Caco-2 (cell line): Measurements from ENCODE around the gene FBXW7. TPM values are rescaled to one million over a fixed set of nuclear protein-coding genes. Genes with fewer than 3 reads are reported as not detected.
"Not testable (repeated sequence)": the region's sequence is repeated elsewhere in the genome, so short reads cannot be mapped to it uniquely, and the experiment has no call there.

Experiments used
- BruUV-seq: library from RNA; stranded (reverse); fragments of 400-500 nt; replicated peaks from 2 replicates; lab custom pipeline; 2021; lab: Mats Ljungman, UMichigan
- CTCF ChIA-PET: fragments of 300-600 bp; sonication (Branson Sonifier 250); formaldehyde crosslinking; loops from one replicate; lab custom pipeline; 2022; ENCODE audit warnings: antibody characterized with exemption; lab: Charles Lee
- POLR2A ChIA-PET: fragments of 300-600 bp; sonication (Branson Sonifier 250); formaldehyde crosslinking; loops from one replicate; lab custom pipeline; 2022; ENCODE audit warnings: antibody characterized with exemption; lab: Charles Lee
- DNase-seq, 2 experiments: peaks; one replicate each; pipeline versions ENCODE4 v3.0.0 to v3.0.0-alpha.2; 2020 to 2022
- H3K27me3 ChIP-seq: replicated peaks from 2 replicates; pipeline ENCODE4 v1.6.0; 2011; ENCODE audit warnings: low read length; ENCODE audit not compliant: control insufficient read depth, insufficient read depth
- H3K36me3 ChIP-seq: 2 replicates; pipeline ENCODE4 v1.5.1; 2011; ENCODE audit warnings: low read length; ENCODE audit not compliant: control insufficient read depth, insufficient read depth
- H3K4me1 ChIP-seq: fragments of 250-450 bp; sonication (Bioruptor Pico); 2 replicates; pipeline ENCODE4 v1.5.1; 2020; ENCODE audit warnings: mild to moderate bottlenecking
- H3K4me3 ChIP-seq: 2 replicates; pipeline ENCODE4 v1.5.1; 2011; ENCODE audit warnings: low read depth, mild to moderate bottlenecking, control low read depth, low read length
- H3K9me3 ChIP-seq: fragments of 250-450 bp; sonication (Bioruptor Pico); 2 replicates; pipeline ENCODE4 v1.5.1; 2020; ENCODE audit warnings: mild to moderate bottlenecking, moderate library complexity
- H3K27ac Mint-ChIP-seq: one replicate; pipeline ENCODE4 v1.8.0; 2022; ENCODE audit warnings: mixed read lengths; ENCODE audit not compliant: unreplicated experiment
- H3K27me3 Mint-ChIP-seq: one replicate; pipeline ENCODE4 v1.8.0; 2022; ENCODE audit warnings: mixed read lengths; ENCODE audit not compliant: insufficient read depth, unreplicated experiment
- H3K36me3 Mint-ChIP-seq: one replicate; pipeline ENCODE4 v1.8.0; 2022; ENCODE audit warnings: mild to moderate bottlenecking, mixed read lengths; ENCODE audit not compliant: insufficient read depth, unreplicated experiment
- H3K4me1 Mint-ChIP-seq: one replicate; pipeline ENCODE4 v1.8.0; 2022; ENCODE audit warnings: low read depth, mixed read lengths; ENCODE audit not compliant: unreplicated experiment
- H3K4me3 Mint-ChIP-seq: one replicate; pipeline ENCODE4 v1.8.0; 2022; ENCODE audit warnings: mild to moderate bottlenecking, moderate library complexity, mixed read lengths; ENCODE audit not compliant: unreplicated experiment
- H3K9me3 Mint-ChIP-seq: one replicate; pipeline ENCODE4 v1.8.0; 2022; ENCODE audit warnings: mixed read lengths; ENCODE audit not compliant: unreplicated experiment
- intact Hi-C: fragments of 100-400 bp; cut with micrococcal nuclease; formaldehyde crosslinking; loops from one replicate; pipeline ENCODE4 v1.10.0; 2022; ENCODE audit not compliant: unreplicated experiment
- total RNA-seq: library from RNA; stranded (reverse); gene quantifications from 2 replicates; pipeline ENCODE4 v1.2.3, GENCODE V29; 2022
- TF ChIP-seq, protein P1 (sequence below), 2 experiments: fragments of 200-600 bp in 1 of 2; IDR thresholded peaks; 1 replicate in 1 of 2; 2 replicates in 1 of 2; pipeline versions ENCODE4 v1.5.1 to v1.8.0; 2011 to 2022; ENCODE audit warnings: antibody characterized with exemption in 1 of 2, control low read depth in 1 of 2, inconsistent platforms in 1 of 2, low read depth in 1 of 2, low read length in 1 of 2, mild to moderate bottlenecking in 1 of 2, moderate library complexity in 1 of 2; ENCODE audit not compliant: insufficient read depth in 1 of 2, severe bottlenecking in 1 of 2, unreplicated experiment in 1 of 2

FBXW7 gene
- total RNA-seq, 1 experiment from 2014 or later, result 34.1 TPM

DNA sequence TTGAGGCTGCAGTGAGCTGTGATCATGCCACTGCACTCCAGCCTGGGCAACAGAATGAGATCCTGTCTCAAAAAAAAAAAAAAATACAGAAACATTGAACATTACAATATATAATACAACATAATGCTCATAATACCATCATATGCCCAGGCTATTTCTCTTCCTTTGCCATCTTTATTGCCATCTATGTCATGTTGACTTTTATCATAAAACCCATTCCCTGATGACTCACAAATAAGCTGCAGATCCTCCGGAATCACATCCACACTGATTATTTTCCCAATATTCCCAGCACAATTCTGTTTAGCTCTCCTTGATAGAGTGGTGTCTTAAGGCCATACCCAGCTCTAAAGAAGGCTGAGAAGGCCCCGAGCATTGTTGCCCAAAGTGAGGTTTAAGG, 9.2 kb upstream of the FBXW7 start:
- TF ChIP-seq, protein P1, sequence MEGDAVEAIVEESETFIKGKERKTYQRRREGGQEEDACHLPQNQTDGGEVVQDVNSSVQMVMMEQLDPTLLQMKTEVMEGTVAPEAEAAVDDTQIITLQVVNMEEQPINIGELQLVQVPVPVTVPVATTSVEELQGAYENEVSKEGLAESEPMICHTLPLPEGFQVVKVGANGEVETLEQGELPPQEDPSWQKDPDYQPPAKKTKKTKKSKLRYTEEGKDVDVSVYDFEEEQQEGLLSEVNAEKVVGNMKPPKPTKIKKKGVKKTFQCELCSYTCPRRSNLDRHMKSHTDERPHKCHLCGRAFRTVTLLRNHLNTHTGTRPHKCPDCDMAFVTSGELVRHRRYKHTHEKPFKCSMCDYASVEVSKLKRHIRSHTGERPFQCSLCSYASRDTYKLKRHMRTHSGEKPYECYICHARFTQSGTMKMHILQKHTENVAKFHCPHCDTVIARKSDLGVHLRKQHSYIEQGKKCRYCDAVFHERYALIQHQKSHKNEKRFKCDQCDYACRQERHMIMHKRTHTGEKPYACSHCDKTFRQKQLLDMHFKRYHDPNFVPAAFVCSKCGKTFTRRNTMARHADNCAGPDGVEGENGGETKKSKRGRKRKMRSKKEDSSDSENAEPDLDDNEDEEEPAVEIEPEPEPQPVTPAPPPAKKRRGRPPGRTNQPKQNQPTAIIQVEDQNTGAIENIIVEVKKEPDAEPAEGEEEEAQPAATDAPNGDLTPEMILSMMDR (IDR thresholded peaks at IDR 0.05; ENCODE audit: insufficient read depth in 1 of 2, low read depth in 1 of 2, low read length in 1 of 2, severe bottlenecking in 1 of 2, unreplicated experiment in 1 of 2), result no peak
- Mint-ChIP-seq H3K36me3 (peaks cover 6% of the 10 kb centered on the region), H3K27me3 (peaks cover 2% of the 10 kb centered on the region), H3K4me1 (no peaks in the 10 kb centered on the region), H3K4me3 (no peak overlapping the region), H3K9me3 (no peaks in the 10 kb centered on the region), H3K27ac (no peak overlapping the region)
- 0 out of 2 replicates have a peak, but pooled peaks cover 2% of the 10 kb centered on the region for H3K9me3 ChIP-seq
- no TSS peak for BruUV-seq
- ChIA-PET POLR2A (no interaction called here), CTCF (no interaction called here)
- H3K36me3 ChIP-seq, result no peaks in the 10 kb centered on the region; the same call in 1 of the 2 replicates
- intact Hi-C loops, result no loop called here
- no peak for DNase-seq
- no peaks in the 10 kb centered on the region for H3K27me3 ChIP-seq
- no peak overlapping the region for H3K4me3 ChIP-seq
- H3K4me1 ChIP-seq, result no peaks in the 10 kb centered on the region

DNA sequence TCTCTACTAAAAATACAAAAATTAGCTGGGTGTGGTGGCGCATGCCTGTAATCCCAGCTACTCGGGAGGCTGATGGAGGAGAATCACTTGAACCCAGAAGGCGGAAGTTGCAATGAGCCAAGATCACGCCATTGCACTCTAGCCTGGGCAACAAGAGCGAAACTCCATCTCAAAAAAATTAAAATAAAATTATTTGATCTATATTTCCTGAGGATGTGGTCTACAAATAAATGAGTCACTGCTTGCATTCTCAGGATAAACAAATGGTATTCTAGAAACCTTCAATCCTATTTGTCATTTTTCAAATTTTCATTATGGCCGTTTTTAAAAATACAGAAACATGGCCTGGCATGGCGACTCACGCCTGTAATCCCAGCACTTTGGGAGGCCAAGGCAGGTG, 8.6 kb upstream of the FBXW7 start:
- H3K9me3 Mint-ChIP-seq, H3K4me3 Mint-ChIP-seq, DNase-seq, H3K4me1 ChIP-seq, H3K4me1 Mint-ChIP-seq, H3K9me3 ChIP-seq, H3K27me3 ChIP-seq, POLR2A ChIA-PET, H3K27ac Mint-ChIP-seq, H3K36me3 ChIP-seq, intact Hi-C loops, H3K27me3 Mint-ChIP-seq, CTCF ChIA-PET, BruUV-seq, H3K4me3 ChIP-seq, H3K36me3 Mint-ChIP-seq: not testable (repeated sequence)

DNA sequence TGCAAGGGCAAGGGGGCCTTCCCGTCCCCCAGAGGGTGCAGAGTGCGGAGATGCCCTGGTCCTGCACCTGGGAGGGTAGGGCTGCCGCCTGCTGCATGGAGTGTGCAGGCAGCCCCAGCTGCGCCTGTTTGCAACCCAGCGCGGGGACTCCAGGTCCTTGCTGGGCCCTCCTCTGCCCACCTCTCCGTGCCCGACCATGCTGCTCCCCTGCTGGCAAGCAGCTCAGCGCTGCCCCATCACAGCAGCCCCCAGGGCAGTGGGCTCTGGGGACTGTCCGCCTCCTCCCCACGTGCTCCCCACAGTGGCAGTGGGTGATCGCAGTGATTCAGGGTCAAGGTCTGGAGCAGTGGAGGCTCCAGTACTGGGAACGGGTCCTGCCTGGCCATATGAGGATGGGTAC, 5.0 kb upstream of the FBXW7 start:
- CTCF ChIA-PET, result no interaction called here
- TF ChIP-seq, protein P1 (IDR thresholded peaks at IDR 0.05; ENCODE audit: insufficient read depth in 1 of 2, low read depth in 1 of 2, low read length in 1 of 2, severe bottlenecking in 1 of 2, unreplicated experiment in 1 of 2), result no peak
- H3K27ac Mint-ChIP-seq, result no peak overlapping the region
- DNase-seq, result no peak
- peaks cover 7% of the 10 kb centered on the region for H3K4me1 Mint-ChIP-seq
- POLR2A ChIA-PET, result no interaction called here
- H3K9me3 ChIP-seq, result 0 out of 2 replicates have a peak, but pooled peaks cover 7% of the 10 kb centered on the region
- no peaks in the 10 kb centered on the region for H3K27me3 Mint-ChIP-seq
- no peaks in the 10 kb centered on the region for H3K9me3 Mint-ChIP-seq
- intact Hi-C loops, result no loop called here
- H3K36me3 Mint-ChIP-seq, result peaks cover 13% of the 10 kb centered on the region
- peaks cover 6% of the 10 kb centered on the region; the same call in 1 of the 2 replicates for H3K4me1 ChIP-seq
- no peaks in the 10 kb centered on the region; the same call in 1 of the 2 replicates for H3K36me3 ChIP-seq
- H3K27me3 ChIP-seq, result no peaks in the 10 kb centered on the region
- H3K4me3 ChIP-seq, result no peak overlapping the region
- no TSS peak for BruUV-seq
- H3K4me3 Mint-ChIP-seq, result no peak overlapping the region

DNA sequence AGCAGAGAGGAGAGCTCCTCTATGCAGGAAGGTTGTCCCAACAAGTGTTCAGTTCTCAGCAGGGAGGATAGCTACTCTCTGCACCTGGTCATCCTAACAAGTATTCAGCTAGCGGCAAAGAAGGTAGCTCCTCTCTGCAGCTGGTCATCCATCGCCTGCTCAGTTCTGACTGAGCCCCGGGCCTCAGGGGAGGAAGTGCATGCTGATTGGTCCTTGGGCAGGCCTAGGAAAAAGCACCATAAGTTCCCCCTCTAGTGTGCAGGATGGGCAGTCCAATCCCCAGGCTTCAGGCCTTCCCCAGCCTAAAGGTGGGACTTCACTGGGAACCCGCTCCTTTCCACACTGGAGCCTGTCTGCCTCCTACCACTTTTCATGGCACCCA, 4.4 kb upstream of the FBXW7 start:
- no TSS peak for BruUV-seq
- Histone ChIP-seq H3K9me3 (0 out of 2 replicates have a peak, but pooled peaks cover 7% of the 10 kb centered on the region), H3K4me1 (peaks cover 6% of the 10 kb centered on the region; the same call in 1 of the 2 replicates), H3K36me3 (no peaks in the 10 kb centered on the region; the same call in 1 of the 2 replicates), H3K4me3 (no peak overlapping the region), H3K27me3 (no peaks in the 10 kb centered on the region)
- Mint-ChIP-seq H3K36me3 (peaks cover 17% of the 10 kb centered on the region), H3K4me3 (no peak overlapping the region), H3K4me1 (peaks cover 7% of the 10 kb centered on the region), H3K27ac (no peak overlapping the region), H3K9me3 (no peaks in the 10 kb centered on the region), H3K27me3 (no peaks in the 10 kb centered on the region)
- no peak for DNase-seq
- TF ChIP-seq, protein P1 (IDR thresholded peaks at IDR 0.05; ENCODE audit: insufficient read depth in 1 of 2, low read depth in 1 of 2, low read length in 1 of 2, severe bottlenecking in 1 of 2, unreplicated experiment in 1 of 2), result no peak
- ChIA-PET POLR2A (no interaction called here), CTCF (no interaction called here)
- intact Hi-C loops, result no loop called here
